Activated CD4-positive, alpha-beta memory T cell treated with anti-CD3 and anti-CD28 coated beads, Interleukin-2, amount 10 ng/mL, durations not matched to agents 7 days and 5 days (primary cell): ENCODE results near the gene SERTM1. TPM values are rescaled to one million over a fixed set of nuclear protein-coding genes. Genes with fewer than 3 reads are reported as not detected.
A peak's percentile ranks its signal among the peaks of the same experiment; 100 is the strongest.

ENCODE experiments used
- CTCF ChIA-PET: fragments of 350-600 bp; sonication (Branson Sonifier 250); formaldehyde crosslinking; loops from one replicate; lab custom pipeline; 2021; ENCODE audit warnings: antibody characterized with exemption, inconsistent platforms; lab: Charles Lee
- POLR2A ChIA-PET: fragments of 350-600 bp; sonication (Branson Sonifier 250); formaldehyde crosslinking; loops from one replicate; lab custom pipeline; 2021; ENCODE audit warnings: antibody characterized with exemption; lab: Charles Lee
- DNase-seq: peaks from one replicate; pipeline ENCODE4 v3.0.0-alpha.2; 2020
- H3K27ac Mint-ChIP-seq: one replicate; pipeline ENCODE4 v1.8.0; 2021; ENCODE audit warnings: mild to moderate bottlenecking, mixed read lengths
- H3K27me3 Mint-ChIP-seq: one replicate; pipeline ENCODE4 v1.8.0; 2021; ENCODE audit warnings: mixed read lengths
- H3K36me3 Mint-ChIP-seq: one replicate; pipeline ENCODE4 v1.8.0; 2021; ENCODE audit warnings: low read depth, mixed read lengths
- H3K4me1 Mint-ChIP-seq: one replicate; pipeline ENCODE4 v1.8.0; 2021; ENCODE audit warnings: mixed read lengths
- H3K4me3 Mint-ChIP-seq: one replicate; pipeline ENCODE4 v1.8.0; 2021; ENCODE audit warnings: mild to moderate bottlenecking, mixed read lengths
- H3K9me3 Mint-ChIP-seq: one replicate; pipeline ENCODE4 v1.8.0; 2021; ENCODE audit warnings: mixed read lengths
- total RNA-seq, 2 experiments: library from RNA; stranded (reverse); gene quantifications; one replicate each; pipeline ENCODE4 v1.2.3, GENCODE V29; 2021

The SERTM1 gene
- total RNA-seq, 2 experiments from 2014 or later: not detected

DNA sequence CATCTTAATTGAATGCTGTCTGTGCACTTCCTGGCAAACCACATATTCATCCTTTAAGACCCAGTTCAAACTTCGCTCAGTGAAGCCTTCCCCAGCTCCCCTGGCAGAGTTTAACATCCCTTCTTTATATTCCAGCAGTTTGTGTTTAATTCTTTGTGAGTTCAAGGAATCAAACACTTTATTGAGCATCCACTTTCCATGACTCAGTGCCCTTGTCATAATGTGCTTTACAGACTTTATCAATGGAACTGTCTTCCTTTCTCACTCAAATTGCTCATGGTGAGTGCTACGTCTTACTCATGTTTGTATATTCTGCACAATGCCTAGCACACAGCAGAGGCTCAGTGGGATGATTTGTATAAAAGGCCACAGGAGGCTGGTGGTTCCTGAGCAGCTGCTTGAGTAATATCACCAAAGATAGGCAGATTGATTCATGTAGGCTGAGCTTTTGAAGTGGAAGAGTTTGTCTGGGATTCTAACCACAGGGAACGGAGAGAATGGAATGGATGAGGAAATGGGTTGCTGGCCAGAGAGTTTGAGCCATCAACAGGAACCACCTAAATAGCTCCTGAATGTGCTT lies 44.2 kb downstream of the SERTM1 start:
- no peaks in the 10 kb centered on the region for H3K36me3 Mint-ChIP-seq
- H3K4me3 Mint-ChIP-seq: no peak overlapping the region
- POLR2A ChIA-PET: no interaction called here
- no peaks in the 10 kb centered on the region for H3K9me3 Mint-ChIP-seq
- CTCF ChIA-PET: no interaction called here
- H3K27ac Mint-ChIP-seq: no peak overlapping the region
- no peak for DNase-seq
- peaks cover 16% of the 10 kb centered on the region for H3K27me3 Mint-ChIP-seq
- no peaks in the 10 kb centered on the region for H3K4me1 Mint-ChIP-seq

DNA sequence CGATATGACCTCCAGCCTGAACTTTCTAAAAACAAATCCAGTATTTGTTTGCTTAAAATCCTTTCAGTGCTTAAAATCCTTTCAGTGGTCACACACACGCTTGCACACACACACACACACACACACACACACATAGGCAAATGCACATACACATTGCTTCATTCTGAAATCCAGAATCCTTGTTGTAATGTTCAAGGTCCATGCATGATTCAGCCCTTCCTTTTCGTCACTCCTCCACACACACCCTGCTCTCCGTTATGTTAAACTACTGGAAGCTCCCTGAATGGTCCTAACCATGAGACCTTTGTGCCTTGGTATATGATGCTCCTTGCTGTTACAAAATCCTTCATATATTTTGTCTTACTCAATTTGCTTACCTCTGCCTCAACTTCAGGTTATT lies 44.9 kb downstream of the SERTM1 start:
- no peaks in the 10 kb centered on the region for H3K9me3 Mint-ChIP-seq
- H3K27ac Mint-ChIP-seq: no peak overlapping the region
- peaks cover 16% of the 10 kb centered on the region for H3K27me3 Mint-ChIP-seq
- POLR2A ChIA-PET: no interaction called here
- H3K4me1 Mint-ChIP-seq: no peaks in the 10 kb centered on the region
- H3K36me3 Mint-ChIP-seq: no peaks in the 10 kb centered on the region
- DNase-seq: no peak
- CTCF ChIA-PET: no interaction called here
- H3K4me3 Mint-ChIP-seq: no peak overlapping the region

DNA sequence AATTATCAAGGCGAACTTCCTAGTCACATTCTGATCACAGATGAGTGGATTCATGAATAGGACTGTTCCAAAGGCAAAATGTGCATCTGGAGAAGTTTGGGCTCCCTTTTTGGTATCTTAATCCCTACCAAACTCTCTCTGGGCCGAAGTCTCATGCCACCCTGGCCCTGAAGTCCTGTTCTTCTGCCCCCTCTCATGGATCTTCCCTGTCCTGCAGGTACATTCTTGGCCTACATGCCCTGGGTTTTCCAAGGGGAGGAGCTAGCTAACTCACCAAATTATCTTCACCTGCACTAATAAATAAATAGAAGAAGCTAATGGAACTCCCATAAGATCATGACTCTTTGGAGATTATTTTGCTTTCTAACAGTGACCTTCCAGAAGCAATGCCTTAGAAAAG lies 50.3 kb downstream of the SERTM1 start:
- no peaks in the 10 kb centered on the region for H3K4me1 Mint-ChIP-seq
- no peak for DNase-seq
- H3K27me3 Mint-ChIP-seq: peaks cover 2% of the 10 kb centered on the region
- H3K4me3 Mint-ChIP-seq: no peak overlapping the region
- no peak overlapping the region for H3K27ac Mint-ChIP-seq
- H3K9me3 Mint-ChIP-seq: no peaks in the 10 kb centered on the region
- no peaks in the 10 kb centered on the region for H3K36me3 Mint-ChIP-seq
- ChIA-PET POLR2A (no interaction called here), CTCF (interaction anchor here (1.5 kb wide), 1 partner anchor 12 kb away, joined by 3 read pairs; no protein-coding TSS in a partner anchor)

DNA sequence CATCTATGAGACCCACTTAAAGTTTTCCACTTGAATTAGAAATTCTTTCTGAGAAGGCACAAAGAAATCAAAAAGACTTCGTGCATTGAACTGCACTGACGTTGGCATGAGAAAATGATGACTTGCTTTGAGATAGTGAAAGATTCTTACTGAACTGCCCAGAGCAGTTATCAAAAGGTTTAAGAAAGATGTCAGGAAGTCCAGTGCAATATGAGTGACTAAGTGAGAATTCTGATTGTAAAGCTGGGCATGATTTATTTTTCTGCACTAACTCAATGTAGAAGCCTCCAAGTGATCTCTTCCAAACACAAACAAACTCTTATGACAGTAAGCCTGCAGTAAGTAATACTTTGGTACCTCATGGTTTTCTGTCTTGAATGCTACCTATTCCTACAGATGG lies 52.1 kb downstream of the SERTM1 start:
- no peak overlapping the region for H3K27ac Mint-ChIP-seq
- DNase-seq: no peak
- CTCF ChIA-PET: no interaction called here
- H3K9me3 Mint-ChIP-seq: no peaks in the 10 kb centered on the region
- peaks cover 5% of the 10 kb centered on the region for H3K27me3 Mint-ChIP-seq
- POLR2A ChIA-PET: no interaction called here
- no peak overlapping the region for H3K4me3 Mint-ChIP-seq
- H3K4me1 Mint-ChIP-seq: no peaks in the 10 kb centered on the region
- H3K36me3 Mint-ChIP-seq: no peaks in the 10 kb centered on the region

DNA sequence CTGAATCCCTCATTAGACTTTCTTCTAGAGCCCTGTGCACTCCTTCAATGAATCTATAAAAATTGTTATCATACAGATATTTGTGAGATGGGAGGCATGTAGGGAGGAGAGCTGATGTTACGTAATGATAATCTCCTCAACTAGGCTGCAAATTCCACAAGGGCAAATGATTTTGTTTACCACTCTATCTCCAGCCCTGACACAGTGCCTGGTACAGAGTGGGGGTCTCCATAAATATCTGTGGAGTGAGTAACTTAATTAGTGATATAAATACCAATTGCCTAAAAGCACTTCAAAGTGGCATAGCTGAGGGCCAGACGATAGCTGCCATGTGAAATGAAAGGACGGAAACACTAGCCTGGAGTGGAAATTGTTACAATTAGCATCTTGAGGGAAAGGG lies 54.2 kb downstream of the SERTM1 start:
- POLR2A ChIA-PET: no interaction called here
- CTCF ChIA-PET: no interaction called here
- peaks cover 3% of the 10 kb centered on the region for H3K27me3 Mint-ChIP-seq
- no peaks in the 10 kb centered on the region for H3K36me3 Mint-ChIP-seq
- H3K4me1 Mint-ChIP-seq: no peaks in the 10 kb centered on the region
- no peaks in the 10 kb centered on the region for H3K9me3 Mint-ChIP-seq
- no peak overlapping the region for H3K27ac Mint-ChIP-seq
- DNase-seq: no peak
- H3K4me3 Mint-ChIP-seq: no peak overlapping the region

DNA sequence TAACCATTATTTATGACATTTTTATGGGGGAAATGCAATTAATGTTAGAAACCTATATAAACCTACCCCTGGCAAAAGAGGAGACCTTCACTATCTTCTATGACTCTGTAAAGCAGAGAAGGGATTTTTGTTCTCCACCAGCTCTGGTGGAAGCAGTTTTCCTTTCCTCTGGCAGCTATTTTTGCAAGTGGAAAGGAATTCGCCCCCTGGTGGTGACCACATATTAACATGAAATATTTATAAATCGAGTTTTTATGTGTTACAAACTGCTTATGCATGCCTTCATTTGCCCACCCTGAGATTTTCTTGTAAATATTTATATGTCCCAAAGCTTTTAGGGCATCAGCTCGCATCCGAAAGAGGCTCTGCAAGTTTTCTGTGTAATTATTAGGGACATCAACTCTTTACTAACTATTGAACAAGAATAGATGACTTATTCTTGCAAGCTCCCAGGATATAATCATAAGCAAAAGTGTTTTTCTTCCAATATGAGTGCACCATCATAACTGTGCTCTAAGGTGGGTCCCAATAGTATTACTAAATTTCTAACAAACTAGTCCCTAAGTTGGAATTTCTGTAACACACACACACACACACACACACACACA lies 62.4 kb downstream of the SERTM1 start:
- H3K36me3 Mint-ChIP-seq: no peaks in the 10 kb centered on the region
- no peaks in the 10 kb centered on the region for H3K4me1 Mint-ChIP-seq
- no peaks in the 10 kb centered on the region for H3K9me3 Mint-ChIP-seq
- ChIA-PET POLR2A (no interaction called here), CTCF (interaction anchor here (0.7 to 5.8 kb wide), 9 partner anchors 9 to 453 kb away, joined by 3 to 47 read pairs (median 4); partner anchors contain the start of gene SPART)
- no peak overlapping the region for H3K4me3 Mint-ChIP-seq
- DNase-seq: peak; percentile 29
- no peak overlapping the region for H3K27ac Mint-ChIP-seq
- peaks cover 7% of the 10 kb centered on the region for H3K27me3 Mint-ChIP-seq

DNA sequence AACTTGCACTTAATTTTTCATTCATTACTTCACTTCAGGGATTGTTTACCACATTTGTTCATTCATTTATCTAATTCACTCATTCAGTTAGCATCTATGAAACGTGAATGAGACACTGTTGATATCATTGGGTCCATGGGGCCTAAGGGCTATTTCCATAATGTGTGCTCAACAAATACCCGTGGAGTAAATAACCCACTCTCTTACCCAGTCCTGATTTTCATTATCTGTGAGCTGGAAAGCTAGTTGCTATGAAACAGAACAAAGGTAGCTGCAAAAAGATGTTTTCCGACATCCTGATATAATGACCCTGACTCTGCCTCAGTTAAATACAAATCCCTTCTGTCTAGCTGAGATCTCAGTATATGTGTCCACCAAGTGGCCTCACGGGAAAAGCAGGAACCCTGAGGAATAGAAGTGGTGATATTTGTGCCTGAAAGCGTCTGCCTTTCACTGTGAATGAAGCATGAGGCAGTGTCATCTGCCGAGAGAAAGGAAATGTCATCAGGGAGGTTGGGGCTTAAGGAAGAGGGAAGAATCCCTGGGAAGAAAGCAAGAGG lies 63.8 kb downstream of the SERTM1 start:
- CTCF ChIA-PET: interaction anchor here (1.0 to 5.8 kb wide), 7 partner anchors 8 to 391 kb away, joined by 3 to 47 read pairs (median 3); partner anchors contain the start of gene SPART
- POLR2A ChIA-PET: no interaction called here

DNA sequence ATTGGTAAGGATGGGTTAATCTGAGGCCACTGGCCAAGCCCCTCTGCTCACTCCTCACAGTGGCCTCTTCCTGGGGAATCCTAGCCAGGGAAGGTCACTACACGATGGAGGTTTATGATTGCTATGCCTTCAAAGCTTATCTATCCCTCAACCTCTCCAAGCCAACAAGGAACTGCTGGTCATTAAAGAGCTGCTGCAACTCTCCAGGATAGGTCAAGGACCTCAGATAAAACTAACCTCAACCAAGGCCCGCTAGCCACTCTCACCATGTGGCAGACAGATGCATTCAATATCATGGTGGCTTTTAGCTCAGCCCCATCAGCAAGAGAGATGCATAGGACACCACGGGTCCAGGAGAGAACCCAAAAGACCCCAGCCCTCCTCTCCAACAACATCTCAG lies 71.6 kb downstream of the SERTM1 start:
- DNase-seq: no peak
- Mint-ChIP-seq H3K27me3 (peaks cover 9% of the 10 kb centered on the region), H3K4me1 (no peaks in the 10 kb centered on the region), H3K4me3 (no peak overlapping the region), H3K9me3 (no peaks in the 10 kb centered on the region), H3K27ac (no peak overlapping the region), H3K36me3 (no peaks in the 10 kb centered on the region)
- CTCF ChIA-PET: interaction anchor here (1.5 to 1.7 kb wide), 2 partner anchors 9 to 10 kb away, joined by 4 to 5 read pairs; no protein-coding TSS in a partner anchor
- POLR2A ChIA-PET: no interaction called here

More for the DNA sequence above, 63.8 kb downstream of the SERTM1 start:
- peaks cover 7% of the 10 kb centered on the region for H3K27me3 Mint-ChIP-seq
- H3K27ac Mint-ChIP-seq: no peak overlapping the region
- no peaks in the 10 kb centered on the region for H3K9me3 Mint-ChIP-seq
- H3K36me3 Mint-ChIP-seq: no peaks in the 10 kb centered on the region
- H3K4me1 Mint-ChIP-seq: no peaks in the 10 kb centered on the region
- H3K4me3 Mint-ChIP-seq: no peak overlapping the region
- DNase-seq: no peak

DNA sequence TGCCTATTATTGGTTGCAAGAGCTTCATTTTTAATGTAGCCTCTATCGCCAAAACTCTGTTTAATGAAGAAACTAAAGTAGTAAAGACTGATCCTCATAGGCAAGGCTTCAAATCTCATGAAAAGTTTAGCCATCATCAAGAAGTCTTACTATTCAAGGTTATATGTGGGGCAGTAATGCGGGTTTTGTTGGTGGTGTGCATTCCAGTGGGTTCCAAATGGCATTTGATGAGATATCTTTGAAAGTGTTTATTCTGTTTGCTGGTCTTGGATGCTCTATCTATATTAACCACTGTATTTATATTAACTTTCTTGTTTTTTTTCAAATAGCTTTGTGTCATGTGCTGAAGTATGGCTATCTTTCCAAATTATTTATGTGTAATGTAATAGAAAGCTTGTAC lies 72.2 kb downstream of the SERTM1 start:
- Mint-ChIP-seq H3K27ac (no peak overlapping the region), H3K9me3 (no peaks in the 10 kb centered on the region), H3K27me3 (peaks cover 9% of the 10 kb centered on the region), H3K36me3 (no peaks in the 10 kb centered on the region), H3K4me1 (no peaks in the 10 kb centered on the region), H3K4me3 (no peak overlapping the region)
- CTCF ChIA-PET: interaction anchor here (1.5 to 1.7 kb wide), 2 partner anchors 9 to 11 kb away, joined by 4 to 5 read pairs; no protein-coding TSS in a partner anchor
- no peak for DNase-seq
- POLR2A ChIA-PET: no interaction called here

Other genes starting within 250 kb of the SERTM1 start
- 1 to 10 TPM; 3.5 to 3.8 TPM for gene CCNA1, start 241.5 kb upstream of the SERTM1 start, total RNA-seq
- gene RFXAP, start 145.2 kb downstream of the SERTM1 start, total RNA-seq: 10 to 100 TPM; 15.3 to 16.1 TPM
- not detected for gene SMAD9, start 246.2 kb downstream of the SERTM1 start, total RNA-seq